Neuronal stem cell (in vitro differentiated cells): ENCODE data around the gene BMP2K.
"Not testable (repeated sequence)": the region's sequence is repeated elsewhere in the genome, so short reads cannot be mapped to it uniquely, and the experiment has no call there.

ENCODE experiments used
- DNase-seq: peaks from one replicate; pipeline ENCODE4 v3.0.0-alpha.2; 2013; ENCODE audit warnings: low spot score
- H2AFZ ChIP-seq: one replicate; pipeline ENCODE4 v1.6.1; 2013; ENCODE audit warnings: mild to moderate bottlenecking, low read length, inconsistent platforms
- H2AK5ac ChIP-seq: 2 replicates; pipeline ENCODE4 v1.6.1; 2013; ENCODE audit warnings: low read depth, mild to moderate bottlenecking, inconsistent platforms, low read length, moderate library complexity, mixed read lengths
- H2BK120ac ChIP-seq: 2 replicates; pipeline ENCODE4 v1.6.1; 2013; ENCODE audit warnings: low read depth, mild to moderate bottlenecking, inconsistent platforms, low read length, moderate library complexity, mixed read lengths
- H2BK12ac ChIP-seq: one replicate; pipeline ENCODE4 v1.6.1; 2013; ENCODE audit warnings: low read length, inconsistent platforms
- H2BK15ac ChIP-seq: 2 replicates; pipeline ENCODE4 v1.6.1; 2013; ENCODE audit warnings: mild to moderate bottlenecking, low read length, inconsistent platforms, mixed read lengths
- H2BK5ac ChIP-seq: one replicate; pipeline ENCODE4 v1.6.1; 2013; ENCODE audit warnings: inconsistent platforms, mild to moderate bottlenecking, low read length, moderate library complexity
- H3K14ac ChIP-seq: one replicate; pipeline ENCODE4 v1.6.1; 2013; ENCODE audit warnings: low read length, inconsistent platforms
- H3K18ac ChIP-seq: 2 replicates; pipeline ENCODE4 v1.6.1; 2013; ENCODE audit warnings: low read length, inconsistent platforms
- H3K23ac ChIP-seq: 2 replicates; pipeline ENCODE4 v1.6.1; 2013; ENCODE audit warnings: low read depth, mild to moderate bottlenecking, mixed read lengths, low read length, inconsistent platforms; ENCODE audit not compliant: poor library complexity
- H3K27ac ChIP-seq: replicated peaks from 3 replicates; pipeline ENCODE4 v1.5.1; 2013; ENCODE audit warnings: low read length, inconsistent platforms
- H3K27me3 ChIP-seq, 3 experiments: 2 replicates each; pipeline ENCODE4 v1.6.1; 2013; ENCODE audit warnings: low read length in 3 of 3, mild to moderate bottlenecking in 2 of 3, inconsistent platforms in 1 of 3, low read depth in 1 of 3, mixed read lengths in 1 of 3, moderate library complexity in 1 of 3; ENCODE audit not compliant: control insufficient read depth in 3 of 3, insufficient read depth in 3 of 3
- H3K36me3 ChIP-seq, 2 donors: replicated peaks in 1 of 2; 2 replicates each; pipeline ENCODE4 v1.6.1; 2013; ENCODE audit warnings: low read length in 2 of 2; ENCODE audit not compliant: control insufficient read depth in 2 of 2, insufficient read depth in 2 of 2
- H3K4ac ChIP-seq: 2 replicates; pipeline ENCODE4 v1.6.1; 2013; ENCODE audit warnings: inconsistent platforms, mild to moderate bottlenecking, low read length, moderate library complexity
- H3K4me1 ChIP-seq, 2 donors: 1 replicate in 1 of 2; 2 replicates in 1 of 2; pipeline ENCODE4 v1.6.1; 2013; ENCODE audit warnings: low read length in 2 of 2, low read depth in 1 of 2; ENCODE audit not compliant: control insufficient read depth in 2 of 2, insufficient read depth in 1 of 2
- H3K4me2 ChIP-seq: one replicate; pipeline ENCODE4 v1.6.1; 2013; ENCODE audit warnings: mild to moderate bottlenecking, low read length, inconsistent platforms; ENCODE audit not compliant: insufficient read depth, poor library complexity, severe bottlenecking
- H3K4me3 ChIP-seq, 2 donors: 2 replicates each; pipeline ENCODE4 v1.5.1; 2013; ENCODE audit warnings: low read length in 2 of 2, mild to moderate bottlenecking in 2 of 2, inconsistent platforms in 1 of 2, moderate library complexity in 1 of 2
- H3K79me1 ChIP-seq: one replicate; pipeline ENCODE4 v1.6.1; 2013; ENCODE audit warnings: low read depth, mild to moderate bottlenecking, inconsistent platforms, low read length, moderate library complexity
- H3K9ac ChIP-seq: one replicate; pipeline ENCODE4 v1.6.1; 2013; ENCODE audit warnings: mild to moderate bottlenecking, low read depth, low read length, inconsistent platforms; ENCODE audit not compliant: poor library complexity
- H3K9me3 ChIP-seq, 2 donors: replicated peaks in 1 of 2; 2 replicates each; pipeline versions ENCODE3 to v1.6.1; 2013; ENCODE audit warnings: low read length in 2 of 2, mild to moderate bottlenecking in 2 of 2, inconsistent platforms in 1 of 2, low read depth in 1 of 2, mixed read lengths in 1 of 2, moderate library complexity in 1 of 2; ENCODE audit not compliant: control insufficient read depth in 2 of 2, insufficient read depth in 1 of 2
- H4K8ac ChIP-seq: one replicate; pipeline ENCODE4 v1.6.1; 2013; ENCODE audit warnings: low read depth, mild to moderate bottlenecking, inconsistent platforms, low read length, moderate library complexity
- H4K91ac ChIP-seq: one replicate; pipeline ENCODE4 v1.6.1; 2013; ENCODE audit warnings: low read length, low read depth, mild to moderate bottlenecking, inconsistent platforms; ENCODE audit not compliant: poor library complexity
- WGBS, 2 donors: extraction: QIAGEN DNeasy Blood & Tissue Kit; methylation state at CpG; one replicate each; pipeline ENCODE4 v1.1.7; 2013; ENCODE audit warnings: missing lambda C conversion rate in 2 of 2, mixed read lengths in 1 of 2; ENCODE audit not compliant: insufficient read length in 2 of 2, insufficient replicate concordance in 1 of 2; ENCODE audit errors: extremely low coverage in 2 of 2; 5-methylcytosine and 5-hydroxymethylcytosine counted together

The BMP2K gene

GRCh38 chr4:78787392-78788006, 11.3 kb downstream of the BMP2K start:
- no peak overlapping the region for H3K4me3 ChIP-seq

DNA sequence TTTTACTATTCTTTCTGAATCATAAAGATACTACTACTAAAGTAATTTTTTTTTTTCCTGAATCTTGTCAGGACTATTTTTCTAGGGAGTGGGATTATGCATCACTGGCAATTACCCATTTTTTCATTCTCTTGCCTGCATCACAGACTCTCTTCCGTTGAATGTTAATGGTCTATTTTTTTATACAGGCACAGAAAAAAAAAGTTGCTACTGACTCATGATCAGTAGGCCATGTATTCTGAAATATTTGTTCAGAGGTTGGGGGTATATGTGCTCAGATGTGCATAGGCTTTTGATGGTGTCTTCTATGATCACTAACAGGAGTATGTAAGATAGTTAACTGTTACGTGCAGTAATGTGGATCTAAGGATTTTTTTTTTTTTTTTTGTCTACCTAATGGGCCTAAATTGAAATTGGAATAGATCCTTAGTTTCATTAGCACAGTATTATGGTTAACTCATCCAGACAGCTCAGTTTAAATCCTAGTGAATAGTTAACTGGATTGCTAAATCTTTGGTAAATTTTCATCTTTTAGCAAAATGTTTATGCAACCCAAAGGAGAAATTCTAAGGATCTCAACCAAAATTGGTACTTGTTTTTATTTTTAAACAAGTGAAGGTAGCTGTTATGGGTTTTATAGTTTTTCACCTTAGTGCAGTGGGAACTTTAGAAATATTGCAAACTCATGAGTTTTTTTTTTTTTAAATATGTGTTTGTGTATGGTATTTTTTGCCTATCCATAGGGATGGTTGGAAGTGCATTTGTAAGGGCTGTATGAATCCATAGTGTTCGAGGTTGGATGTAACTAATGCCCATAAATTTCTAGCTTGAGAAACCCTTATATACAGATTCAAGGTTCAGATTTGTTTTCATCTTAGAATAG, 12.1 kb downstream of the BMP2K start:
- no peak overlapping the region for H3K9ac ChIP-seq

More at GRCh38 chr4:78787392-78788006, 11.3 kb downstream of the BMP2K start:
- no peaks in the 10 kb centered on the region for H3K36me3 ChIP-seq
- H4K8ac ChIP-seq = no peak overlapping the region
- WGBS, 2 donors = no CpG with 5 or more reads among the region's 2 CpGs
- H2AK5ac ChIP-seq = no peak overlapping the region
- H2BK15ac ChIP-seq = no peak overlapping the region
- no peak overlapping the region for H2BK5ac ChIP-seq
- peaks cover 2% of the 10 kb centered on the region for H3K79me1 ChIP-seq
- no peak overlapping the region for H2AFZ ChIP-seq
- H3K23ac ChIP-seq = no peak overlapping the region
- no peak overlapping the region for H3K9ac ChIP-seq
- no peak overlapping the region for H3K4me2 ChIP-seq
- no peak overlapping the region for H3K18ac ChIP-seq
- no peak overlapping the region for H2BK12ac ChIP-seq
- H3K4ac ChIP-seq = no peak overlapping the region
- H3K27ac ChIP-seq = no peak overlapping the region
- no peaks in the 10 kb centered on the region for H3K9me3 ChIP-seq
- no peak overlapping the region for H3K14ac ChIP-seq
- no peak for DNase-seq
- H2BK120ac ChIP-seq = no peak overlapping the region
- H4K91ac ChIP-seq = no peak overlapping the region
- H3K4me1 ChIP-seq = peaks cover 0 to 3% of the 10 kb centered on the region in 2 donors
- no peaks in the 10 kb centered on the region for H3K27me3 ChIP-seq

GRCh38 chr4:78795594-78796416, 19.7 kb downstream of the BMP2K start:
- WGBS, 2 donors = no CpG with 5 or more reads among the region's 5 CpGs
- not testable (repeated sequence) for H3K9ac ChIP-seq, H3K4ac ChIP-seq

More for the DNA sequence above, 12.1 kb downstream of the BMP2K start:
- Histone ChIP-seq H3K79me1 (peaks cover 2% of the 10 kb centered on the region), H2BK120ac (no peak overlapping the region), H3K4me2 (no peak overlapping the region), H3K18ac (no peak overlapping the region), H3K4ac (no peak overlapping the region), H3K14ac (no peak overlapping the region), H3K4me3 (no peak overlapping the region), H2AFZ (no peak overlapping the region), H2BK12ac (no peak overlapping the region), H3K27me3 (no peaks in the 10 kb centered on the region), H3K9me3 (no peaks in the 10 kb centered on the region), H3K23ac (no peak overlapping the region), H4K8ac (no peak overlapping the region), H2BK5ac (no peak overlapping the region), H2AK5ac (no peak overlapping the region), H3K4me1 (peaks cover 0 to 3% of the 10 kb centered on the region in 2 donors), H2BK15ac (no peak overlapping the region), H3K27ac (no peak overlapping the region), H3K36me3 (no peaks in the 10 kb centered on the region), H4K91ac (no peak overlapping the region)
- no peak for DNase-seq
- no CpG with 5 or more reads among the region's 3 CpGs for WGBS, 2 donors

More at GRCh38 chr4:78795594-78796416, 19.7 kb downstream of the BMP2K start:
- H3K14ac ChIP-seq, H3K4me3 ChIP-seq, H3K36me3 ChIP-seq, H2BK12ac ChIP-seq, H2AK5ac ChIP-seq, H2BK5ac ChIP-seq, H3K27ac ChIP-seq, H3K4me2 ChIP-seq, H3K27me3 ChIP-seq, H2AFZ ChIP-seq, DNase-seq, H3K18ac ChIP-seq, H4K91ac ChIP-seq, H3K4me1 ChIP-seq, H2BK120ac ChIP-seq, H3K23ac ChIP-seq, H3K9me3 ChIP-seq, H2BK15ac ChIP-seq, H3K79me1 ChIP-seq, H4K8ac ChIP-seq: not testable (repeated sequence)
